ENCODE measurements around the gene MEGF6. TPM values are rescaled to one million over a fixed set of nuclear protein-coding genes. Genes with fewer than 3 reads are reported as not detected.

Gene MEGF6
- total and polyA plus RNA-seq, 9 of the 15 experiments (the other 6 are each of a cell fraction or from before 2014, with no cell fraction given), result 0.03 to 1.7 (median 0.24) TPM; not detected in 3

- TF ChIP-seq ZBTB7A (IDR thresholded peaks at IDR 0.05; ENCODE audit: borderline replicate concordance, control insufficient read depth, low read depth, low read length) (peak; percentile 33; the same call in 1 of the 2 replicates), ILK (tag; IDR thresholded peaks at IDR 0.05; ENCODE audit: borderline replicate concordance, low read depth) (no peak), ZKSCAN8 (CRISPR knock-in tag; IDR thresholded peaks at IDR 0.05) (peak; percentile 97)
- TF ChIP-seq, protein P1, sequence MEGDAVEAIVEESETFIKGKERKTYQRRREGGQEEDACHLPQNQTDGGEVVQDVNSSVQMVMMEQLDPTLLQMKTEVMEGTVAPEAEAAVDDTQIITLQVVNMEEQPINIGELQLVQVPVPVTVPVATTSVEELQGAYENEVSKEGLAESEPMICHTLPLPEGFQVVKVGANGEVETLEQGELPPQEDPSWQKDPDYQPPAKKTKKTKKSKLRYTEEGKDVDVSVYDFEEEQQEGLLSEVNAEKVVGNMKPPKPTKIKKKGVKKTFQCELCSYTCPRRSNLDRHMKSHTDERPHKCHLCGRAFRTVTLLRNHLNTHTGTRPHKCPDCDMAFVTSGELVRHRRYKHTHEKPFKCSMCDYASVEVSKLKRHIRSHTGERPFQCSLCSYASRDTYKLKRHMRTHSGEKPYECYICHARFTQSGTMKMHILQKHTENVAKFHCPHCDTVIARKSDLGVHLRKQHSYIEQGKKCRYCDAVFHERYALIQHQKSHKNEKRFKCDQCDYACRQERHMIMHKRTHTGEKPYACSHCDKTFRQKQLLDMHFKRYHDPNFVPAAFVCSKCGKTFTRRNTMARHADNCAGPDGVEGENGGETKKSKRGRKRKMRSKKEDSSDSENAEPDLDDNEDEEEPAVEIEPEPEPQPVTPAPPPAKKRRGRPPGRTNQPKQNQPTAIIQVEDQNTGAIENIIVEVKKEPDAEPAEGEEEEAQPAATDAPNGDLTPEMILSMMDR (IDR thresholded peaks at IDR 0.05 in 2 of 3, conservative IDR thresholded peaks at IDR 0.05 in 1 of 3; ENCODE audit: insufficient read depth in 2 of 3, low read depth in 1 of 3, low read length in 3 of 3), result peak in 2 of 3 experiments; percentile 9 to 50; a peak in 2 of 6 replicates
- ChIA-PET POLR2A (interaction anchor here (0.6 to 1.2 kb wide), 3 partner anchors 15 to 1004 kb away, joined by 3 to 5 read pairs (median 3); no protein-coding TSS in a partner anchor), CTCF (ENCODE audit: low intra/inter-chr PET ratio) (no interaction called here)
- H4K20me1 ChIP-seq (replicated peaks; ENCODE audit: control insufficient read depth, insufficient read depth, low read length), result peaks cover 9% of the 10 kb centered on the region; the same call in 1 of the 2 replicates
- WGBS (ENCODE audit: insufficient coverage, low coverage, missing lambda C conversion rate), result 8% methylated on average over 24 of the region's 33 CpGs
- DNase-seq (ENCODE audit: extremely low read depth in 1 of 4, low spot score in 3 of 4) (peak in 1 of 4 experiments; percentile 40), ATAC-seq (no peak), FAIRE-seq (no peak)
- H3K9me1 ChIP-seq (ENCODE audit: control insufficient read depth, insufficient read depth, low read length), result no peaks in the 10 kb centered on the region
- peaks cover 41 to 65% of the 10 kb centered on the region in 2 experiments; a peak in 4 of 5 replicates for H3K27me3 ChIP-seq (ENCODE audit: control insufficient read depth in 2 of 2, insufficient read depth in 2 of 2, low read length in 2 of 2)
- intact Hi-C loops (cut with micrococcal nuclease), result no loop called here
- no peaks in the 10 kb centered on the region for H3K36me3 ChIP-seq (ENCODE audit: control insufficient read depth, insufficient read depth, low read length)
- no peaks in the 10 kb centered on the region for H3K79me2 ChIP-seq (ENCODE audit: control insufficient read depth, insufficient read depth, low read length)
- in situ Hi-C loops (cut with MboI), result no loop called here
- peak overlapping the region in 1 of 2 experiments; percentile 4; a peak in 1 of 4 replicates for H3K9ac ChIP-seq (ENCODE audit: insufficient read depth in 1 of 2, low read depth in 2 of 2, low read length in 2 of 2)
- no peak overlapping the region for H2AFZ ChIP-seq (ENCODE audit: low read depth, low read length)
- no peak overlapping the region for H3K4me2 ChIP-seq (ENCODE audit: insufficient read depth, low read length)
- H3K27ac ChIP-seq (ENCODE audit: extremely low read depth, low read depth, low read length), result no peak overlapping the region
- peaks cover 0 to 28% of the 10 kb centered on the region in 2 experiments; a peak in 2 of 5 replicates for H3K4me1 ChIP-seq (replicated peaks in 1 of 2; ENCODE audit: control insufficient read depth in 2 of 2, insufficient read depth in 2 of 2, low read length in 2 of 2)
- BruUV-seq (replicated peaks), result no TSS peak
- H3K9me3 ChIP-seq (replicated peaks; ENCODE audit: control insufficient read depth, insufficient read depth, low read depth, low read length), result no peaks in the 10 kb centered on the region
- H3K4me3 ChIP-seq, result no peak overlapping the region
Measured at GRCh38 chr1:3590951-3591865, 20.1 kb downstream of the MEGF6 start.

All from K562 (cell line).